Coronary artery (tissue), 2 donors: Measurements from ENCODE around the gene GRXCR2.
"Not testable (repeated sequence)": the region's sequence is repeated elsewhere in the genome, so short reads cannot be mapped to it uniquely, and the experiment has no call there.

ENCODE experiments used
- DNase-seq: peaks from one replicate; pipeline ENCODE4 v3.0.0-alpha.2; 2017; ENCODE audit warnings: low spot score
- H3K27ac ChIP-seq, 2 donors: fragments of 200-600 bp; sonication (generic); one replicate each; pipeline ENCODE4 v1.5.1; 2016 to 2019
- H3K4me3 ChIP-seq: fragments of 200-600 bp; sonication (generic); 2 replicates; pipeline ENCODE4 v1.5.1; 2016; ENCODE audit warnings: mild to moderate bottlenecking, moderate library complexity
- CTCF ChIP-seq: fragments of 200-600 bp; sonication (generic); IDR thresholded peaks from one replicate; pipeline ENCODE4 v1.5.1; 2019; ENCODE audit warnings: antibody characterized with exemption

Gene GRXCR2

GRCh38 chr5:145906401-145906800 lies 33.6 kb upstream of the GRXCR2 start:
- no peak for TF ChIP-seq CTCF
- no peak overlapping the region for H3K4me3 ChIP-seq
- no peak overlapping the region for H3K27ac ChIP-seq
- DNase-seq = no peak

GRCh38 chr5:145904743-145905142 lies 31.9 kb upstream of the GRXCR2 start:
- no peak for DNase-seq
- no peak overlapping the region for H3K4me3 ChIP-seq
- H3K27ac ChIP-seq = no peak overlapping the region
- no peak for TF ChIP-seq CTCF

GRCh38 chr5:145903867-145904266 lies 31.1 kb upstream of the GRXCR2 start:
- TF ChIP-seq CTCF = no peak
- Histone ChIP-seq H3K27ac (no peak overlapping the region), H3K4me3 (no peak overlapping the region)
- no peak for DNase-seq

- no peak for TF ChIP-seq CTCF
- Histone ChIP-seq H3K4me3 (no peak overlapping the region), H3K27ac (no peak overlapping the region)
- DNase-seq = no peak
These were observed 30.3 kb upstream of the GRXCR2 start for GRCh38 chr5:145903113-145903512.

- Histone ChIP-seq H3K27ac (no peak overlapping the region), H3K4me3 (no peak overlapping the region)
- no peak for DNase-seq
- TF ChIP-seq CTCF = no peak
These were observed 29.6 kb upstream of the GRXCR2 start for GRCh38 chr5:145902421-145902820.

- TF ChIP-seq CTCF = no peak
- DNase-seq = no peak
- Histone ChIP-seq H3K4me3 (no peak overlapping the region), H3K27ac (no peak overlapping the region)
These were observed 25.4 kb upstream of the GRXCR2 start for GRCh38 chr5:145898171-145898570.

GRCh38 chr5:145891378-145891777 lies 18.6 kb upstream of the GRXCR2 start:
- H3K27ac ChIP-seq, DNase-seq, H3K4me3 ChIP-seq: not testable (repeated sequence)

GRCh38 chr5:145889611-145890010 lies 16.8 kb upstream of the GRXCR2 start:
- DNase-seq = no peak
- TF ChIP-seq CTCF = no peak
- no peak overlapping the region for H3K27ac ChIP-seq

More at GRCh38 chr5:145889611-145890010, 16.8 kb upstream of the GRXCR2 start:
- H3K4me3 ChIP-seq = no peak overlapping the region
